Ecto neural progenitor cell (in vitro differentiated cells): ENCODE data around the gene GUCY1A2.
"Not testable (repeated sequence)": the region's sequence is repeated elsewhere in the genome, so short reads cannot be mapped to it uniquely, and the experiment has no call there.

Experiments
- DNase-seq: peaks from one replicate; pipeline ENCODE4 v3.0.0-alpha.2; 2018; ENCODE audit warnings: low spot score

Gene GUCY1A2

DNA sequence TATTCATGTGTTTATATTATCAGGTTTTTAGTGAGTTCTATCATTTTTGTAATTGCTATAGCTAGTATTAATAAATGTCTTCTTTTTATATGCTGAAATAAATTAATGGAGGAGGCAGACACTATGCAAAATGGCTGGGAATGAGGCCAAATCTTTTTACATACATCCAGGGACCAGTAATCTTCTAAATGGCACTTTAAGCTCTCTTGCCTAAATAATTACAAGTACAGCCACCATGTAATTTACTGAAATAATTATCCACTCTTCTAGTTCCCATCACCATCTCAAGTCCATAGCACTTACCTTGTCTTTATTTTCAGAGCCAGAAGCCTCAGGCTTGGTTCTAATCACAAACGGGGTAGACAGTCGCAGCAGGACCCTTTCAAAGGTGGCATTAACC lies 79.1 kb downstream of the GUCY1A2 start:
- DNase-seq: no peak

DNA sequence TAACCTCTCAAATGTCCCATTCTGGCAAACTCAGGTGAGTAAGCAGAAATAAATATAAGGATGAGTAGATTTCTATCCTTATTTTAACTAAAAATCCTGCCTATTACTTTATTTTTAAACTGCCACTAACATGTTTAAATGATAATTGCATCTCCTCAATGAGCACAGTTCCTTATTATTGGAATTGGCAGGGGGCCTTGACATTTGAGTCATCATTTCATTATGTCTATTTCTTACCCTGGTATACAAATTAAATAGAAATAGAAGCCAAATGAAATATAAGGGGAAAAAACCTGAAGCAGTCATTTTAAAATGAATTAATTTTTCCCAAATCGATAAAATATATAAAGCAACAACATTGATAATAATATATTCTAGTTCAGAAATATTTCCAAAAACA lies 81.2 kb downstream of the GUCY1A2 start:
- DNase-seq: no peak

DNA sequence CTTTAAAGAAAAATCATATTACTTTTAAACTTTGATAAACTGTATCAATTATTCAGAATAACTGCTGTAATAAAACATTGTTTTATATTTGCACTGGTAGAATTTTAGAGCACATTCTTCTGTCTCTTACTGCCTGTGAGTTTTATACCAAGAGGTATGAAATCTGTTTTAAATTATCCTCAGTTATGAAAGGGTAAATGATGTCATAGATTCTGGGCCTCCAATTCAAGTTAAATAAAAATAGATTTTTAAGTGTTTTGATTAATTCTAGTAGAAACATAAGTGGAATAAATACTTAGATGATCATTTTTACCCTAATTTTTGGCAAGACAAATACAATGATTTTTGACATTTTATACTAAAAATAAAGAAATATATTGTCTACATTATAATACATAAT lies 93.0 kb downstream of the GUCY1A2 start:
- DNase-seq: no peak

DNA sequence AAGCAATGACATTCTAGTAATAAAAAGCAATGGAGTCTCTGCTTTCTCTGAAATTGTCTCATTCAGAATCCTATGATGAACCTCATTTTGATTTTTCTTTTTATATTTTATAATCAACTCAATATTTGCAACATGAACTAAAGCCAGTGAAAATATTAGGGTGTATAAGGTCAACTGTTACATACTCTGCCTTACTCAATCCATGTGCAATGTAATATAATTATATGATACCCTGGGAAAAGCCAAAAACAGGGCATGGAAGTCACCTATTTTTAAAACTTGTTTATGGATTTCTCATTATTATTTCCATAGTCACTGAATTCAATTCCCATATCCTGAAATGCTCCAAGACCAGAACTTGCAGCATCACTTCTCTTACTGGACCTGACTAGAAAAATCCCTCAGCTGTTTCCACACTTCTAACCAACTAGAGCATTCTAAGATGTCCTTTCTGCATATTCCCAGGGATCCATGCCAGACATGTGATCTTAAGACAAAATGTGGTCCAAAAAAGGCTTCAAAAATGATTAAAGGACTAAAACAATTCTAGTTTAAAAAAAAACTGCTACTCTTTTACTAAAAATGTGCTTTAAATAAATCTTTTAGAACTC lies 97.3 kb downstream of the GUCY1A2 start:
- DNase-seq: no peak

DNA sequence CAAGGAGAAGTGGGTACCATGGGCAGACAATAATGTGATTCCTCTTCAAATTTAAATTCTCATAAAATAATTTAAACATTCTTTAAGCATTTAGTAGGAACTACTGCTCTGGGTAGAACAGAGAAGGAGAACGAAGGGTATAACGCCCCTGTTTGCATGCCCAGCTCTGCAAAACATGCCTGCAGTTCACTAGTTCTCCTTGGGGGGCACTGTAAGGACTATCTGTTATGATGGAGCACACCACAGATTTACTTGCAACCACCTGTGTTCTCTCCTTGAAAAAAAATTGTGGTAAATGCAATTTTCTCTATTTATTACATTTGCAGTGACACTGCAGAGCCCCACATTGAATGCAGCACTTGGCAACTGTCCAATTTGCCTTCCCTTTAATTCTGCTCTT lies 100.3 kb downstream of the GUCY1A2 start:
- DNase-seq: no peak

DNA sequence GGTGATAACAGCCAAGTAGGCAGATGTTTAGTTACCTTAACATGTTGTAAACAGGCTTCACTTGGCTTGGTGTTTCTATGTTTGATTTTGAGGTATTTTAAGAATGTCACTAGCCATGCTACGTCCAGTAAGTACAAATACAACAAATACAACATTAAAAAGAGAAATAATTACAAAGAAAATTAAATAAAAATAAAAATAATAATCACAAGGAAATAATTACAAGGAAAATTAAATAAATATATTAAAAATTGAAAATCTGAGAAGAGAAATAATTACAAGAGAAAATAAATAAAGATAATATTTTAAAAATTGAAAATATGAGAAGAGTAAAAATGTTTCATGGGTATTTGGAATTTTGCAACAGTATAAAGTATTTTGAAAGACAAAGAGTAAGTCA lies 103.9 kb downstream of the GUCY1A2 start:
- DNase-seq: no peak

DNA sequence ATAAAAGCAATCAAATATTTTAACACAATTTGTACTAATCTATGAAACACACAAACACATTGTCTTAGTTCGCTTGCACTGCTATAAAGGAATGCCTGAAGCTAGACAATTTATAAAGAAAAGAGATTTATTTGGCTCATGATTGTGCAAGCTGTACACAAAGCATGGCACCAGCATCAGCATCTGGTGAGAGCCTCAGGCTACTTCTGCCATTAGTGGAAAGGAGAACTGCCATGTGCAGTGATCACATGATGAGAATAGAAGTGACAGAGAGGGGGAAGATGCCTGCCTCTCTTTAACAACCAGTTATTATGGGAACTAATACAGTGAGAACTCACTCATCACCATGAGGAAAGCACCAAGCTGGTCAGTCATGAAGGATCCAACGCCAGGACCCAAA lies 105.1 kb downstream of the GUCY1A2 start:
- no peak for DNase-seq

DNA sequence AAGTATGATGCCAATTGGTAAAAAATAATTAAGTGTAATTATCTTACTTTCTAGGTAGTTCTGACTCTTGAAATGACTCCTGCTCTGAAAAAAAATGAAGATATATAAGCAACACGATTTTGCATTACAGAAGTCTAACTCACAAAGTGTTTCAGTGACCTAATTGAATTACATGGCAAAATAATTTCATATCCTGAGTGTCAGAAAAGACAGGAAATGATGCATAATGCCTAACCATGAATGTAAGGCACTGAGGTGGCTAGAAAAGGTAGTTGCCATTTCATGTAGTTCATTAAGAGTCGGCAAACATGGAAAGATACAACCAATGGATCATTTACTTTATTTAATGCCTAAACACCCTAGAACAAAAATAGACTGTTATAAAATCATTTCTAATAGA lies 113.5 kb downstream of the GUCY1A2 start:
- no peak for DNase-seq

DNA sequence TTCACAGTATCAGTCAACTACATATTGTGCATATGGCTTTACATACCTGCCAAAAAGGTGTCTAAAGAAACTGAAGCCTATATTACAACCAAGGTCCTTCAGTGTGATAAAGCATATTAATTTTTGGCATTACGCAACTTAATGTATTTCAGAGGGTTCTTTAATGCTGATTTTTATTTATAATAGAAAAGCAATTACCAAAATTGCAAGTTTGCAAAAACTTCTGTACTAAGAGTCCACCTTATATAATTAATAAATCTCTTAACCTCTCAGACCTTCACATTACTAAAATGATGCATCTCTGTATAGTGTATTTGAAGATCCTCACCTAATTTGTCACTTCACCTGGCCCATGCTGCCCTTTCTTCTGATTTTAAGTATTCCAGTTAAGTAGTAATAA lies 128.6 kb downstream of the GUCY1A2 start:
- DNase-seq: no peak

DNA sequence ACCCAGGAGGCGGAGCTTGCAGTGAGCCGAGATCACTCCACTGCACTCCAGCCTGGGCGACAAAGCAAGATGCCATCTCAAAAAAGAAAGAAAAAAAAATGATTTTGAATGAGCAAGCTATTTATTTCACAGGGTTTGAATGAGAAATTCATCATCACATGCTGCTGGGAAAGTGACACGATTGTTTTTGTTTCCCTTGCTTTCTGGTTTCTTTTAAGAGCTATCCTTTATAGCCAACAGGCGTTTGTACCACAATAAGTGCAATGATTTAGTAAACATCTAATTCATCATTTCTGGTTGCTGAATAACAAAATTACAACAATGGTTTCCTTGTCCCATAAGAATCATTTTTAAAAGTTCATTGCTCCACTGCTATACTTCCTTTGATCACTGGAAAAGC lies 129.9 kb downstream of the GUCY1A2 start:
- DNase-seq: no peak

DNA sequence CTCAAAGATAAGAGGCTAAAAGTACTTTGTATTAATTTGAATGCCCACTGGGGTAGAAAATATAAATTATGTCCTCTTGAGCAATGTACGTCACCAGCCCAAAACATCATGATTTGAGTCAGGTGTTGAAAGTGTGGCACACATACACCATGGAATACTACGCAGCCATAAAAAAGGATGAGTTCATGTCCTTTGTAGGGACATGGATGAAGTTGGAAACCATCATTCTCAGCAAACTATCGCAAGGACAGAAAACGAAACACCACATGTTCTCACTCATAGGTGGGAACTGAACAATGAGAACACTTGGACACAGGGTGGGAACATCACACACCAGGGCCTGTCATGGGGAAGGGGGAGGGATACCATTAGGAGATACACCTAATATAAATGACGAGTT lies 134.6 kb downstream of the GUCY1A2 start:
- not testable (repeated sequence) for DNase-seq

DNA sequence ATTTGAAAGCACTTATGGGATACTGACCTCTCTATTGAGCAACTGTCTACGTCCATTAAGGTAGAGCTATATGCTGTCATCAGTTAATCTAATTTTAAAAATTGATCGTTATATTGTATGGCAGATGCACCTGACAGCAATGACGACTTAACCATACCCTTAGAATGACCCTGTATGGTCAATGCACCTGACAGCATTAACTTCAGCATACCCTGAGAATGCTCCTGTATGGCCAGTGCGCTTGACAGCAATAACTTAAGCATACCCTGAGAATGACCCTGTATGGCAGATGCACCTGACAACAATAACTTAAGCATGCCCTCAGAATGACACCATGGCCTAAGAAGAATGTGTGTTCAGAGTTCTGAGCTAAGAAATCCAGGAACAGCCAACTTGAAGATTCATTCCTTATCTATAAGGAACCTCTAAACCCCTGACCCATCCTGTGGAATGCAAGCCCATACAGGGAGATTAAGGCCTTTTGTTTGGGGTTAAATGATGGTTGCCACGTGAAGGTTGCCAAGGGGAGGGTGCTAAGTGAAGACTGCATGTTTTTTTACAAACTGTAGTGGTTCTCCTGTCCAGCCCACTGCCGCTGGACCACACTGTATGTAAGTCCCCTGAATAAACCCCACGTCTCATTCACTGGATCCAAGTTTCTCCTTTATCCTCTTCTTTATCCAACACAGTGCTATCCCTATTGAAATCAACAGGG lies 138.3 kb downstream of the GUCY1A2 start:
- DNase-seq: peak; percentile 53

DNA sequence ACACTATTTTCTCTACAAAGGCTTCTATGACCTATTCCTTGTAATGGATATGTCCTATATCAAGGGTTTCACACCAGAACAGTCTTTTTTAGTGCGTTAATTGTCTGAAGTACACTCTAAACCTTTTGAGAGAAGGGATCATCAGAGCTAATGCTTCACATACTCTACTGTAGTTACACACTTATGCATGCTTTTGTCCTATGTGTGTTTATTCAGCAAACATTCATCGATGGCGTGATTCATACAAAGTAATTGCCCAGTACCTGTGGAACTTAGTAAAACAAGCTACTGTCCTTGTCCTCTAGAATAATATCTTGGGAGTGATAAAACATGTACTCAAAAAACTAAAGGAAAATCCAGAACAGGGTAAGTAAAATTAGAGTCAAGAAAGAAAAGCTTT lies 139.2 kb downstream of the GUCY1A2 start:
- no peak for DNase-seq

DNA sequence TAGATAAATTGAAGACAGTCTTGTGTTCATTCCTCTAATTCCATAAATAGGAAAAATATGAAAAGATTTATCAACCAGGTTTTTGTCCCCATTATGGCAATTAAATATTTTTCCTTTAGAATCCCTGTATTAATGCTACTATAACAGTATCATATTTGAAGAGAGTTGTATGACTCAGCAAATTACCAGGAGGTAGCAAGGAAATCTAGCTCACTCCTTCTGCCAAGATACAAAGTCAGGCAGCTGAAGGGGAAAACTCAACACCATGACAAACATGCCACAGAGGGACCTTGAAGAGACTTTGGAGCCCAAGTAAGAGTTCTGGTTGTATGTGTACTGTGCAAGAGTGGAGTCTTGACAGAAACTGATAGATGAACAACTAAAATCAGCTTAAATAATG lies 143.3 kb downstream of the GUCY1A2 start:
- DNase-seq: no peak

DNA sequence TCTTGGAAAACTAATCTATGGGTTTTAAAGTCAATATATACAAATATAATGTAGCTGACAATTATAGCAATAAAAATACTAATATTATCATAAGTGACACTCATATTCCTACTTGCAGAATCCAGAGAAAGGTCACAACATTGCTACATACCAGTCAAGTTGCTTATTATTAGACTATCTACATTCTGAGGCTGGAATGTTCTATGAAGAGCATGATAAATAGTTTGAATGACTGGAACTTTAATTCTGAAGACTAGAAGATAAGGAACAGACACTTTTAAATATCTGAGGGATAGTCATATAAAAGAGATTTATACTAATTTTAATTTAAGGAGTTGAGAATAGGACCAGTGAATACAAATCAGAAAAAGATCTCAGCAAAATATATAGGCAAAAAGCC lies 146.0 kb downstream of the GUCY1A2 start:
- DNase-seq: no peak

DNA sequence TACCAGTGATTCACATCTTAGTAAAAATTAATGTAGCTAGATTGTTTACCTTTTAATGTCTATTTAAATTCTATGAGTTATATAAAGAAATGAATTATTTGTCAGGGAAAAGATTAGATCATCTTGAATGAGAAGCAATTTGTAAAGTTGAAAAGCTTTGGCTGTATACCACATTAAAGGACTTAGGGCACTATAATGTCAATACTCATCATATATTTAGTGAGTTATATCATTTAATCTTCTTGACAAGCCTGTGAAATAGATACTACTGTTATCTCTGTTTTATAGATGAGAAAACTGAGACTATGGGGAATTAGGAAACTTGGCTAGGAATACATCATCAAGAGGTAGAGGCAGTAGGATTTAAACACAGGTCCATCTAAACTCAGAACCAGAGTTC lies 160.1 kb downstream of the GUCY1A2 start:
- DNase-seq: no peak

DNA sequence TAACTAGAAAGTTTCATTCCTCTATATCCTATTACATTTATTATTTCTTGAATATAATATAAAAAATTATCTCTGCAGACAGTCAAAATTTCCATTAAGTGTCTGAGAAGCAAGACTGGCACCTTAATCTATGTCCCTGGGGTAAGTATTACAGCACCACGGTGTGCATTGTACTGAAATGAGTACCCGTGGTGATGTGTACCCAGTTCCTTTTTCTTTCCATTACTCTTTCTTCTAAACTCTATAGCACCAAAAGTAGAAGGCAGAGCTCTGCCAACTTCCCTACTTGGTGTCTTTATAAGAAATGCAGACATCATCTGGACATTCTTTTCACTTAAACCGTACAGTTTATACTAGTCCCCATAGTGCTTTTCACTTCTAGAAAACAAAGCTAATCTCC lies 161.7 kb downstream of the GUCY1A2 start:
- DNase-seq: no peak

DNA sequence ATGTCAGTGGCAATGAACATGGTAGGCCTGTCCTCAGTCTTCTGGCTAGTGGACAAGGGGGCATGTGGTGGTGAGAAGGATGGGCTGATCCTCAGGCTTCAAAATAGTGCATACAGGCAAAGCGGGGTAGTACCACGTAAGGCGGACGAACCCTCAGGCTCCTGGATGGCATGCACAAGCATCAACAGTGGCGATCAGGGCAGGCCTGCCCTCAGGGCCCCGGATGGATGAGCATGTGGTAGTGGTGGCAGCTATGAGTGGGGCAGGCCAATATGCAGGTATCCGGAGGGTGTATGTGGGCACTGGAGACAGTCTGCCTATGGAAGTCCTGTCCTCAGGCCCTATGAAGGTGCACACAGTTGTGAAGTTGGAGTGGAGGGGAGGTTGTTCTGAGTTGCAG lies 163.8 kb downstream of the GUCY1A2 start:
- no peak for DNase-seq

DNA sequence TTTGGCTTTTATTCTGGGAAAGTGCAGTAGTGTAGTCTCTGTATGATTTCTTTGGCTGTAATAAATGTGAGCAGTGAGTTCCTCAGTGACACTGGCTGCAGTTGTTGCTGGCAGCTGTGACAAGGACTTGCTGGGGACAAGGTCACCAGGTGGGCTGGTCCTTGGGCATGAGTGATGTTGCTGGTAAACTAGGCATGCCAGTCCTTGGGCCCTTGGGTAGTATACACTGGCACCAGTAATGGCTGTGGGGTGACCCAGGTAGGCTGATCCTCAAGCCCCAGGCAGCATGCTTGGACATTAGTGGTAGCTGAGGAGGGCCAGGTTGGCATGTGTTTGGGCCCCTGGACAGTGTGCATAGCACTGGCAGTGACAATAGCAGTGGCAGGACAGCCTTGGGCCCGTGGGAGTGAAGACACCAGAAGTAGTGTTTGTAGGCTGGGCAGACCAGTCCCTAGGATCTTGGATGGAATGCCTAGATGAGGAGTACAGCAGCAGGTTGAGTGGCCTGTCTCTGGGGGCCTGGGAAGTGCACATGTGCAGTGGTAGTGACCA lies 164.3 kb downstream of the GUCY1A2 start:
- no peak for DNase-seq

DNA sequence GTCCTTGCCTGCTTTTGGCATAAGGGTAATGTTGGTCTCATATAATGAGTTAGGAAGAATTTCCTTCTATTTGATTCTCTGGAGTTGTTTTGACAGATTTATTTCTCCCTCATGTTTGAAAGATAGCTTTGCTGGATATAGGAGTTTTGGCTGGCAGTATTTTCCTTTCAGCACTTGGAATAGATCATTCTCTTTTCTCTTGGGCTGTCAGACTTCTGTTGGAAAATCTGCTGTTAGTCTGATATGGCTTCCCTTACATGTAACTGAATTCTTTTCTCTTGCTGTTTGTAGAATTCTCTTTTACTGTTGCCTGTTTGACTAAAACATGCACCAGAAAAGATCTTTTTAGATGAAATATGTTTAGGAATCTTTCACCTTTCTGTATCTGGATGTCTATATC lies 165.5 kb downstream of the GUCY1A2 start:
- no peak for DNase-seq

DNA sequence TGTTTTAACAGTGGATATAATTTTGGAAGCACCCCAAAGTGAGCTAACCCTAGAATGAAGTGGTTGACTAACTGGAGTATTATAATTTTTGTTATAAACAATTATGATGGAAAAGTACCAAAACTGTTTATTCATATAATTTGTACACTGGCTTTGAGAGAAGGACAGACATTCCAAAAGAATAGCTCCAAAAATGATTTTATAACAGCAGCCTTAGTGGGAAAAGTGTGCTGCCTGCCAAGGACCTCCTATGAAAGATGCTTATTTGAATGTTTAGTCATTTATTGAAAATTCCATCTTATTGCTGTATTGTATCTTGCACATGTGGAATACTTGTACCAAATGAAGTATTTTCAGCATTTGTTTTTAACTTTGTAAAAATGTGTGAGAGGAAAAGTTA lies 169.8 kb downstream of the GUCY1A2 start:
- no peak for DNase-seq

DNA sequence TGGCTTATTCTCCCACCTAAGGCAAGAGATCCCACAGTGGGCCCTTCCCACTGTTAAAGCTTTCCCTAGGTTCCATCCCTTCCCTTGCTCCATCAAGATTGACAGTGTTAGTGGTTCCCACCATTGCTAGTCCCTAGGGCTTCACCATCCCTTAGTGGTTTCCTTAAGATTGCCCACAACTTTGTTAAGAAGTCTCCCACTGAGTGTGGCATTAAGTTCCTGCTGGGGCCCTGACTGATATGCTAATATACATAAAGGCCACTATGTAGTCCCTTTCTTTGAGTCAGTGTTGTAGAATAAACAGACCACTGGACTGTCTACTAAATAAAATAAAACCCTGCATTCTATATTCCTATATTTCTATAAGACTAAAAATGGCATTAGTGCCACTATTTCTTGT lies 176.1 kb downstream of the GUCY1A2 start:
- no peak for DNase-seq

DNA sequence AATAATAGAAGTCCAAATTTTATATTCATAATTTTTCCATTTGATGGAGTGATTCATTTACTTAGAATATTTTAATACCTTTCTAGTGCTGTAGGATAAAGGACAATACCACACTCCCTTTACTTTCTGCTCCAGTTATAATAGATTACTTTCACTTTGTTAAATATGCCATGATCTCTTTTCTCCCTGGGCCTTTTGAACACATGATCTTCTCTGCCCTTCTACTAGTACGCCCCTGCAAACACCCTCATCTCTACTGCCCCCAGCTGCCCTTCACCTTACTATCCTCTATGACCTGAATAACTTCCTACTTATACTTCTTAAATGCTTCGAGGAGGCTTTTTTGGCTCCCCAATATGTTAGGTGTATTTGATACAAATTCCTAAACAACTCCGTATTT lies 177.3 kb downstream of the GUCY1A2 start:
- DNase-seq: no peak

DNA sequence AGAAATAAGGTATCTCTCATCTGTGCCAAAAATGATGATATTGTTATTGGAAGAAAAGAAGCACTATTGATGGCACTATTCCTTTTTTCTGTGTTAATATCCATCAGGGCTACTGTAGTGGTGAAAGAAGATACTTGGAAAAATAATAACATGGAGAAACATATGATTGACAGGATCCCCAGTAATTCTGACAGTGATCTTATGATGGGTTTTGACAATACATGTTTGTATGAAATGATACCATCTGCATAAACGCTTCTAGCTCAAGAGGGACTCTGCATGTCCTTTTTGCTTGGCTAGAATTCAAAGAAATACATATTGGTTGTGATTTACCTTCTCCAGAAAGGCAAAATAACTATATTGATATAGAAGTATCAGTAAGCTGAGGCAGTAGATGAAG lies 178.1 kb downstream of the GUCY1A2 start:
- no peak for DNase-seq
